NCI-H524 treated with DMSO at 0.1 percent for 48 hours (cell line): Measurements from ENCODE around the gene CTSO.
A peak's percentile ranks its signal among the peaks of the same experiment; 100 is the strongest.
"Not testable (repeated sequence)": the region's sequence is repeated elsewhere in the genome, so short reads cannot be mapped to it uniquely, and the experiment has no call there.

Experiments
- DNase-seq: peaks from one replicate; lab custom pipeline; 2025; lab: John Stamatoyannopoulos, UW

CTSO gene

GRCh38 chr4:155906554-155907247 is 47.0 kb downstream of the CTSO start:
- peak; percentile 1 for DNase-seq

GRCh38 chr4:155904331-155904730 is 49.3 kb downstream of the CTSO start:
- no peak for DNase-seq

GRCh38 chr4:155903453-155903852 is 50.2 kb downstream of the CTSO start, which contains the start of gene TDO2:
Gene TDO2, plus strand, starts transcription at chr4:155903696. Its CDS starts 63 bp downstream, at chr4:155903759.
- DNase-seq = no peak

- DNase-seq = no peak
Observed at GRCh38 chr4:155901013-155901412, 52.7 kb downstream of the CTSO start.

GRCh38 chr4:155900381-155900780 is 53.3 kb downstream of the CTSO start:
- DNase-seq = no peak

- no peak for DNase-seq
Observed at GRCh38 chr4:155899891-155900290, 53.8 kb downstream of the CTSO start.

GRCh38 chr4:155898371-155898770 is 55.3 kb downstream of the CTSO start:
- not testable (repeated sequence) for DNase-seq

- DNase-seq = no peak
Observed at GRCh38 chr4:155891058-155891457, 62.6 kb downstream of the CTSO start.

GRCh38 chr4:155889946-155890345 is 63.7 kb downstream of the CTSO start:
- DNase-seq = no peak

- DNase-seq = no peak
Observed at GRCh38 chr4:155889031-155889793, 64.5 kb downstream of the CTSO start.

GRCh38 chr4:155887847-155888570 is 65.7 kb downstream of the CTSO start:
- no peak for DNase-seq

- no peak for DNase-seq
Observed at GRCh38 chr4:155887045-155887444, 66.6 kb downstream of the CTSO start.

GRCh38 chr4:155885666-155886065 is 68.0 kb downstream of the CTSO start:
- no peak for DNase-seq

GRCh38 chr4:155883895-155884294 is 69.8 kb downstream of the CTSO start:
- no peak for DNase-seq

- no peak for DNase-seq
Observed at GRCh38 chr4:155881555-155881954, 72.1 kb downstream of the CTSO start.

GRCh38 chr4:155879767-155880166 is 73.9 kb downstream of the CTSO start:
- DNase-seq = no peak

- no peak for DNase-seq
Observed at GRCh38 chr4:155878611-155879010, 75.1 kb downstream of the CTSO start.

- DNase-seq = no peak
Observed at GRCh38 chr4:155877971-155878370, 75.7 kb downstream of the CTSO start.

GRCh38 chr4:155875878-155876277 is 77.8 kb downstream of the CTSO start:
- no peak for DNase-seq
